Measurements from ENCODE around the gene BTG2. TPM values are rescaled to one million over a fixed set of nuclear protein-coding genes. Genes with fewer than 3 reads are reported as not detected.

The BTG2 gene
- total and polyA plus RNA-seq, 2 donors (not counting 1 experiment from before 2014, with no cell fraction given): 9.8 to 26.3 TPM

- peaks cover 2% of the 10 kb centered on the region for H3K4me1 ChIP-seq (ENCODE audit: control insufficient read depth, extremely low read depth, insufficient read depth, low read length)
- H3K4me2 ChIP-seq (ENCODE audit: extremely low read depth, insufficient read depth, low read length): peak overlapping the region; percentile 86
- peak overlapping the region; percentile 63 to 95 (median 80) for H3K4me3 ChIP-seq (replicated peaks in 1 of 4; ENCODE audit: control extremely low read depth in 1 of 4, insufficient read depth in 1 of 4, low read depth in 3 of 4, low read length in 4 of 4)
- H4K20me1 ChIP-seq (ENCODE audit: control insufficient read depth, extremely low read depth, insufficient read depth, low read length): no peaks in the 10 kb centered on the region
- peaks cover 3% of the 10 kb centered on the region for H3K27me3 ChIP-seq (ENCODE audit: control insufficient read depth, insufficient read depth, low read length)
- H3K9me3 ChIP-seq (ENCODE audit: control insufficient read depth, insufficient read depth, low read depth, low read length): no peaks in the 10 kb centered on the region
- H3K79me2 ChIP-seq (ENCODE audit: control insufficient read depth, insufficient read depth, low read length): no peaks in the 10 kb centered on the region
- peak; percentile 86 to 93 for DNase-seq (ENCODE audit: low read depth in 2 of 2)
- peak overlapping the region; percentile 34 for H2AFZ ChIP-seq (ENCODE audit: low read length)
- no peaks in the 10 kb centered on the region for H3K36me3 ChIP-seq (ENCODE audit: control insufficient read depth, insufficient read depth, low read length)
- H3K9ac ChIP-seq (ENCODE audit: insufficient read depth, low read length): peak overlapping the region; percentile 74
- peak in 1 of 2 donors; percentile 18 for TF ChIP-seq CTCF (conservative IDR thresholded peaks at IDR 0.05 in 1 of 2, IDR thresholded peaks at IDR 0.05 in 1 of 2; ENCODE audit: low read depth in 1 of 2, low read length in 2 of 2)
- TF ChIP-seq EZH2 (IDR thresholded peaks at IDR 0.05; ENCODE audit: low read length, missing control alignments): no peak
- peak overlapping the region; percentile 70 for H3K27ac ChIP-seq (ENCODE audit: insufficient read depth, low read length)
Observed at GRCh38 chr1:203306089-203306964, 1.0 kb downstream of the BTG2 start.

GRCh38 chr1:203306965-203307541 is 1.7 kb downstream of the BTG2 start:
- Histone ChIP-seq H3K4me1 (ENCODE audit: control insufficient read depth, extremely low read depth, insufficient read depth, low read length) (peaks cover 2% of the 10 kb centered on the region), H3K9me3 (ENCODE audit: control insufficient read depth, insufficient read depth, low read depth, low read length) (no peaks in the 10 kb centered on the region), H3K36me3 (ENCODE audit: control insufficient read depth, insufficient read depth, low read length) (no peaks in the 10 kb centered on the region), H4K20me1 (ENCODE audit: control insufficient read depth, extremely low read depth, insufficient read depth, low read length) (no peaks in the 10 kb centered on the region), H3K4me3 (replicated peaks in 1 of 4; ENCODE audit: control extremely low read depth in 1 of 4, insufficient read depth in 1 of 4, low read depth in 3 of 4, low read length in 4 of 4) (peak overlapping the region; percentile 63 to 95 (median 80)), H3K79me2 (ENCODE audit: control insufficient read depth, insufficient read depth, low read length) (no peaks in the 10 kb centered on the region), H3K9ac (ENCODE audit: insufficient read depth, low read length) (no peak overlapping the region), H3K4me2 (ENCODE audit: extremely low read depth, insufficient read depth, low read length) (peak overlapping the region; percentile 86), H3K27ac (ENCODE audit: insufficient read depth, low read length) (peak overlapping the region; percentile 70), H3K27me3 (ENCODE audit: control insufficient read depth, insufficient read depth, low read length) (peaks cover 2% of the 10 kb centered on the region), H2AFZ (ENCODE audit: low read length) (no peak overlapping the region)
- peak in 1 of 2 donors; percentile 45 for DNase-seq (ENCODE audit: low read depth in 2 of 2)
- no peak for TF ChIP-seq EZH2 (IDR thresholded peaks at IDR 0.05; ENCODE audit: low read length, missing control alignments)
- no peak for TF ChIP-seq CTCF (conservative IDR thresholded peaks at IDR 0.05 in 1 of 2, IDR thresholded peaks at IDR 0.05 in 1 of 2; ENCODE audit: low read depth in 1 of 2, low read length in 2 of 2)

- Histone ChIP-seq H3K79me2 (ENCODE audit: control insufficient read depth, insufficient read depth, low read length) (no peaks in the 10 kb centered on the region), H3K4me2 (ENCODE audit: extremely low read depth, insufficient read depth, low read length) (no peak overlapping the region), H4K20me1 (ENCODE audit: control insufficient read depth, extremely low read depth, insufficient read depth, low read length) (no peaks in the 10 kb centered on the region)
Observed at GRCh38 chr1:203307641-203308126, 2.4 kb downstream of the BTG2 start.

More at GRCh38 chr1:203307641-203308126, 2.4 kb downstream of the BTG2 start:
- Histone ChIP-seq H3K9me3 (ENCODE audit: control insufficient read depth, insufficient read depth, low read depth, low read length) (no peaks in the 10 kb centered on the region), H3K4me1 (ENCODE audit: control insufficient read depth, extremely low read depth, insufficient read depth, low read length) (peaks cover 2% of the 10 kb centered on the region), H3K27me3 (ENCODE audit: control insufficient read depth, insufficient read depth, low read length) (peaks cover 2% of the 10 kb centered on the region), H2AFZ (ENCODE audit: low read length) (no peak overlapping the region), H3K4me3 (replicated peaks in 1 of 4; ENCODE audit: control extremely low read depth in 1 of 4, insufficient read depth in 1 of 4, low read depth in 3 of 4, low read length in 4 of 4) (peak overlapping the region in 2 of 4 experiments; percentile 49 to 95), H3K36me3 (ENCODE audit: control insufficient read depth, insufficient read depth, low read length) (no peaks in the 10 kb centered on the region), H3K27ac (ENCODE audit: insufficient read depth, low read length) (no peak overlapping the region), H3K9ac (ENCODE audit: insufficient read depth, low read length) (no peak overlapping the region)
- TF ChIP-seq CTCF (conservative IDR thresholded peaks at IDR 0.05 in 1 of 2, IDR thresholded peaks at IDR 0.05 in 1 of 2; ENCODE audit: low read depth in 1 of 2, low read length in 2 of 2) (no peak), EZH2 (IDR thresholded peaks at IDR 0.05; ENCODE audit: low read length, missing control alignments) (no peak)
- DNase-seq (ENCODE audit: low read depth in 2 of 2): no peak
